Measurements from ENCODE around the gene FAM161B.
A peak's percentile ranks its signal among the peaks of the same experiment; 100 is the strongest.
"Not testable (repeated sequence)": the region's sequence is repeated elsewhere in the genome, so short reads cannot be mapped to it uniquely, and the experiment has no call there.

The FAM161B gene

GRCh38 chr14:73949752-73950734 is at the start of gene FAM161B, which contains the start of gene COQ6:
TSS of gene FAM161B (minus strand) at chr14:73950094. CDS start at chr14:73950026, 68 bp downstream.
TSS of gene COQ6 (plus strand) at chr14:73950302. CDS start at chr14:73950333, 31 bp downstream.
- DNase-seq = peak; percentile 97

GRCh38 chr14:73998726-73999125 is 48.8 kb upstream of the FAM161B start:
- no peak for DNase-seq

GRCh38 chr14:73997944-73998447 is 48.1 kb upstream of the FAM161B start:
- no peak for DNase-seq

DNA sequence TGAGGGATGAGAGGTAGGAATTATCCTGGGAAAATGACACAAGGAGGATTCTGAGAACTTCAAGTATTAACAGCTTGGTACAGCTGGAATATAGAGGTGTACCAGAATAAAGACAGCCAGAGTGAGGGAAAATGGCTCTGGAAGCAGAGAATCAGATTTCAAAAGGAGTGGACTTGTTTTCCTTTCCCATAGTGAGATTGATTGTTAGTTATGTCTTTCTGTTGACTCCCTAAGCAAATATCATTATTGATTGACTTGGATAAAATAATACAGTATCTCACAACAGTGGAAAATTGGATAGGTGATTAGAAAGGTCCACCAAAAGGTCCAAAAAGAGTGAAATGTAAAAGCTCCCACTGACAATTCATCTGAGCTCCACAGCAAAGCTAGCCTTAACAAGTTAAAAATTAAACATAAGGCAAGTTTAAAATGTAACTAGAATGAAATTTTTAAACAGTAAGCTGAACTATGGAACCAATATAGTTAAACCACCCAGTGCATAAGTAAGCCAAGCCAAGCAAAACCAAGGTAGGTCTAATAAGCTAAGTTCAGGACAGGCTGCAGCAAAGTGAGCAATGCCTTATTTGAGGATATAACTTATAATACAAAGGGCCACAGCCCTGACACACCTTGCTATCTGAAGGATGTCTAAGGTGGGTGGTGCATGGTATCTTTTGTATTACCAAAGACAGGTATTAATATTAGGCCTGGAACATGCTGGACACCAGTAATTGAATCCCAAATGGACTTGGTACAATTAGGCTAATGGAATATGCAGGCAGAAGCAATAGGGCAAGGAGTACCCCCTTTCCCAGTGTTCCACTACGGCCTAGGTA is 47.4 kb upstream of the FAM161B start:
- no peak for DNase-seq

- DNase-seq = no peak
Measured at GRCh38 chr14:73996731-73997107, 46.8 kb upstream of the FAM161B start.

- DNase-seq = no peak
Measured at GRCh38 chr14:73995977-73996378, 46.1 kb upstream of the FAM161B start.

GRCh38 chr14:73994926-73995325 is 45.0 kb upstream of the FAM161B start:
- not testable (repeated sequence) for DNase-seq

DNA sequence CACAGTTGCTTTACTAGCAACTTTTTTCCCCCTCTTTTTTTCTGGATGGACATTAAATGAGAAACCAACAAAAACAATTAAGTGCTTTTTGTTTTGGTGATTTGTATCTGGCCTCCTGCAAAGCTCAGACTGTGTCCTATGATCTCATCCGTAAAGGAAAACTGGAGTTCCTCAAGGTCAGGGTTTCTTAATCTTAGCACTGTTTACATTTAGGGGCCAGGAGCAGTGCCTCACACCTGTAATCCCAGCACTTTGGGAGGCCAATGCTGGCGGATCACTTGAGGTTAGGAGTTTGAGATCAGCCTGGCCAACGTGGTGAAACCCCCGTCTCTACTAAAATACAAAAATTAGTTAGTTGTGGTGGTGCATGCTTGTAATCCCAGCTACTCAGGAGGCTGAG is 41.2 kb upstream of the FAM161B start:
- no peak for DNase-seq

GRCh38 chr14:73988656-73989055 is 38.8 kb upstream of the FAM161B start:
- DNase-seq = not testable (repeated sequence)

GRCh38 chr14:73988065-73988464 is 38.2 kb upstream of the FAM161B start:
- no peak for DNase-seq

GRCh38 chr14:73977896-73978295 is 28.0 kb upstream of the FAM161B start:
- DNase-seq = no peak

- DNase-seq = no peak
Measured at GRCh38 chr14:73976125-73976524, 26.2 kb upstream of the FAM161B start.

- peak; percentile 20 for DNase-seq
Measured at GRCh38 chr14:73973497-73973896, 23.6 kb upstream of the FAM161B start.

DNA sequence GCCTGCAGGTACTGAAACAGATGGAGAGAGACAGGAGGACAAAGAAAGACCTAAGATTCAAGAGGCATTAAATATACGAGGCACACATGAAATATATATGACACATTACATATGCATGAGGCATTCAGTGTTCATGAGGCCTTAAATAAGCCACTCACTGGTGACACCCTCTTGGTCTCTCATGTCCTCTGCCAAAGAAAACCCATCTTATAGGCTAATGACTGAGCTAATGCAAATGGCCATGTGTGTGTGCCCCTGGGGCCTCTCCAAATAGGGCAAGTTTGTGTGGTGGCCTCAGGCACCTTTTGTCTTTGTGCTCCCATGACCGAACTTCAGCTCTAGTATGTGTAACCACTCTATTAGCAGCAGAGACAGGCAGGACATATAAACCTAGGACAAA is 19.0 kb upstream of the FAM161B start:
- DNase-seq = no peak

GRCh38 chr14:73965216-73965615 is 15.3 kb upstream of the FAM161B start:
- DNase-seq = no peak

GRCh38 chr14:73961192-73961591 is 11.3 kb upstream of the FAM161B start:
- no peak for DNase-seq

- no peak for DNase-seq
Measured at GRCh38 chr14:73958591-73958990, 8.7 kb upstream of the FAM161B start.

DNA sequence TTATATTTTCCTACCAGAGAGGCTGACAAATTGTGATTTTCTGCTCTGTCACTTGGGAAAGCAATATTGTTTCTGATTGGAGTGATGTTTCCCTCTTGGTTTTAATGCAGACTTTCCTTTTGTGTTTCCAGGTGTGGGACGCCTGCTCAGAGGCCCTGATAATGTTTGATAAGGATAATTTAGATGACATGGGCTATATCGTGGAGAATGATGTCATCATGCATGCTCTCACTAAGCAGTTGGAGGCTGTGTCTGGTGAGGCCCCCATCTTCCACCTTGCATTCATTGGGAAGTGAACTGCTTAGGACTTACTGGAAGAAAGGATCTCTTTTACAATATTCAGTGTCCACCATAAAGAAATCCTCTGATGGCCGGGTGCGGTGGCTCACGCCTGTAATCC is 5.8 kb upstream of the FAM161B start:
- no peak for DNase-seq

- DNase-seq = no peak
Measured at GRCh38 chr14:73953731-73954130, 3.8 kb upstream of the FAM161B start.

- no peak for DNase-seq
Measured at GRCh38 chr14:73945159-73945670, 4.7 kb downstream of the FAM161B start.

- no peak for DNase-seq
Measured at GRCh38 chr14:73944432-73945158, 5.3 kb downstream of the FAM161B start.

- no peak for DNase-seq
Measured at GRCh38 chr14:73943083-73943482, 6.8 kb downstream of the FAM161B start.

Data from retina (tissue), 1 donor.